Chondrocyte (in vitro differentiated cells): ENCODE results near the gene SNAPC2. TPM values are rescaled to one million over a fixed set of nuclear protein-coding genes. Genes with fewer than 3 reads are reported as not detected.
A peak's percentile ranks its signal among the peaks of the same experiment; 100 is the strongest.

Experiments
- DNase-seq: peaks from one replicate; pipeline ENCODE4 v3.0.0; 2021; ENCODE audit warnings: mixed read lengths, low spot score
- H3K27ac Mint-ChIP-seq: one replicate; pipeline ENCODE4 v1.8.0; 2021; ENCODE audit warnings: mild to moderate bottlenecking, moderate library complexity, mixed read lengths; ENCODE audit not compliant: unreplicated experiment
- H3K27me3 Mint-ChIP-seq: 2 replicates; pipeline ENCODE4 v1.8.0; 2021; ENCODE audit warnings: low read depth, mixed read lengths
- H3K36me3 Mint-ChIP-seq: 2 replicates; pipeline ENCODE4 v1.8.0; 2021; ENCODE audit warnings: low read depth, mixed read lengths
- H3K4me1 Mint-ChIP-seq: 2 replicates; pipeline ENCODE4 v1.8.0; 2021; ENCODE audit warnings: low read depth, mild to moderate bottlenecking, mixed read lengths
- H3K4me3 Mint-ChIP-seq: one replicate; pipeline ENCODE4 v1.8.0; 2021; ENCODE audit warnings: mild to moderate bottlenecking, moderate library complexity, mixed read lengths; ENCODE audit not compliant: unreplicated experiment
- H3K9me3 Mint-ChIP-seq: 2 replicates; pipeline ENCODE4 v1.8.0; 2021; ENCODE audit warnings: low read depth, mixed read lengths
- CTCF ChIP-seq: fragments of 200-600 bp; sonication (generic); IDR thresholded peaks from 2 replicates; pipeline ENCODE4 v1.5.0; 2021; ENCODE audit warnings: antibody characterized with exemption, mild to moderate bottlenecking, moderate library complexity
- total RNA-seq: library from RNA; stranded (reverse); gene quantifications from 3 replicates; pipeline ENCODE4 v1.2.1, GENCODE V29; 2021

The SNAPC2 gene
- total RNA-seq, 1 donor from 2014 or later, result 27.9 TPM

GRCh38 chr19:7900401-7900870 lies 19.7 kb upstream of the SNAPC2 start:
- TF ChIP-seq CTCF, result no peak
- H3K4me3 Mint-ChIP-seq, result no peak overlapping the region
- H3K4me1 Mint-ChIP-seq, result peaks cover 20% of the 10 kb centered on the region
- DNase-seq, result no peak
- no peaks in the 10 kb centered on the region for H3K9me3 Mint-ChIP-seq
- H3K27ac Mint-ChIP-seq, result no peak overlapping the region
- H3K27me3 Mint-ChIP-seq, result no peaks in the 10 kb centered on the region
- H3K36me3 Mint-ChIP-seq, result peaks cover 6% of the 10 kb centered on the region

GRCh38 chr19:7900931-7901330 lies 19.2 kb upstream of the SNAPC2 start:
- DNase-seq, result no peak
- Mint-ChIP-seq H3K27me3 (no peaks in the 10 kb centered on the region), H3K27ac (no peak overlapping the region), H3K4me1 (peaks cover 25% of the 10 kb centered on the region), H3K9me3 (no peaks in the 10 kb centered on the region), H3K4me3 (no peak overlapping the region), H3K36me3 (peaks cover 6% of the 10 kb centered on the region)
- no peak for TF ChIP-seq CTCF

GRCh38 chr19:7901337-7901736 lies 18.8 kb upstream of the SNAPC2 start:
- no peak overlapping the region for H3K27ac Mint-ChIP-seq
- peaks cover 6% of the 10 kb centered on the region for H3K36me3 Mint-ChIP-seq
- no peaks in the 10 kb centered on the region for H3K9me3 Mint-ChIP-seq
- no peak for DNase-seq
- no peak for TF ChIP-seq CTCF
- no peaks in the 10 kb centered on the region for H3K27me3 Mint-ChIP-seq
- peaks cover 27% of the 10 kb centered on the region for H3K4me1 Mint-ChIP-seq
- no peak overlapping the region for H3K4me3 Mint-ChIP-seq

- no peak for TF ChIP-seq CTCF
- no peaks in the 10 kb centered on the region for H3K9me3 Mint-ChIP-seq
- H3K36me3 Mint-ChIP-seq, result peaks cover 6% of the 10 kb centered on the region
- no peak for DNase-seq
- H3K27me3 Mint-ChIP-seq, result no peaks in the 10 kb centered on the region
- peak overlapping the region; percentile 89 for H3K4me3 Mint-ChIP-seq
- peaks cover 27% of the 10 kb centered on the region for H3K4me1 Mint-ChIP-seq
- H3K27ac Mint-ChIP-seq, result peak overlapping the region; percentile 94
Observed at GRCh38 chr19:7902796-7903243, 17.3 kb upstream of the SNAPC2 start.

GRCh38 chr19:7903244-7904073 lies 16.7 kb upstream of the SNAPC2 start, which contains the start of gene MAP2K7:
TSS of gene MAP2K7 (plus strand) at chr19:7903877. CDS start at chr19:7903945, 68 bp downstream.
- H3K4me3 Mint-ChIP-seq, result peak within 1 kb of the TSS; percentile 89
- H3K36me3 Mint-ChIP-seq, result peaks cover 6% of the 10 kb centered on the region
- peak; percentile 99 for DNase-seq
- peak; percentile 78 for TF ChIP-seq CTCF
- H3K9me3 Mint-ChIP-seq, result no peaks in the 10 kb centered on the region
- H3K27ac Mint-ChIP-seq, result peak within 1 kb of the TSS; percentile 94
- peaks cover 27% of the 10 kb centered on the region for H3K4me1 Mint-ChIP-seq
- H3K27me3 Mint-ChIP-seq, result no peaks in the 10 kb centered on the region
